GM19240 (cell line): ENCODE data around the gene GBX2.

Experiments used
- DNase-seq: peaks from one replicate; pipeline ENCODE4 v3.0.0; 2011; ENCODE audit warnings: low spot score; ENCODE audit not compliant: insufficient read length

The GBX2 gene

DNA sequence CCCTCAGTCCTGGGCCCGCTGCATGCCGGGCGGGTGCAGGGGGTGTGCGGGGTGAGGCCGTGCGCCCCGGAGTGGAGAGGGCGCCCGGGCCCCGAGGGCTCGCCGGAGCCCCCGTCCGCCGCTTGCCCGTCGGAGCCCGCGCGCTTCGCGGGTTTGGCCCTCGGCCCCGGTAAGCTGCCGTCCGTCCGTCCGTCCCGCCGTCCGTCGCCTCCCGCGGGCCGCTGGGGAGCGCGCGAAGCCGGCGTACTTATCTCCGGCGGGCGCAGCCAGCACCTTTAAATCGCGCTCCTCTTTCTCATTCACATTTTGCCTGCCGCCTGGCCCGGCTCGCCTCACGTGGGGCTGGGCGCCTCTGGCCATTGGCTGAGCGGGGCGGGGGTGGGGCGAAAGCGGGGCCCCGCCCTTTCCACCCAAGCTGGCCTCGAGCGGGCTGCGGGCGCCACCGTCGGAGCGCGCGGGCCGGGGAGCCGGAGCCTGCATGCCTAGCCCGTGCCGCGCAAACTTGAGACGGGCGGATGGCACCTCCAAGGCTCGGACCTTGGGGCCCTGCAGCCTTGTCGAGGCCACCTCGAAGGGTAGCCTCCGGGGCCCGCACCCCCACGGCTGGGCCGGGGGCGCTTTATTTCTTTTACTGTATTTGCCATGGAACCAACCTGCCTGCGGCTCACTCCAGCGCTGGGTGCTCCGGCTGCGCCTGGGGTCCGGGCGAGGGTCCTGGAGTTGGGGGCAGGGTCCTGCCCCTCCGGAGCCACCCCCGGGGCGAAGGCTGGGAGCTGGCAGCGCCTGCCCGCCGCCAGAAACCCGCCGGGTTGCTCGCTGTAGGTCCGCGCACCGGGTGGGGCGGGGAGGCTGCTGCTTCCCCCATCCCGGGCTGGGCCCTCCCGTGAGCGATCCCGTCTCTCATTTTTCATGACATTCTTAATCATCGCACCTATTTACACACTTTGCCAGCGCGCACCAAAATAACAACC, at the start of gene GBX2:
TSS of gene GBX2 (minus strand) at position 277 of the 971 bp plus-strand sequence. CDS start 415 bp downstream, outside the sequence.
- no peak for DNase-seq

DNA sequence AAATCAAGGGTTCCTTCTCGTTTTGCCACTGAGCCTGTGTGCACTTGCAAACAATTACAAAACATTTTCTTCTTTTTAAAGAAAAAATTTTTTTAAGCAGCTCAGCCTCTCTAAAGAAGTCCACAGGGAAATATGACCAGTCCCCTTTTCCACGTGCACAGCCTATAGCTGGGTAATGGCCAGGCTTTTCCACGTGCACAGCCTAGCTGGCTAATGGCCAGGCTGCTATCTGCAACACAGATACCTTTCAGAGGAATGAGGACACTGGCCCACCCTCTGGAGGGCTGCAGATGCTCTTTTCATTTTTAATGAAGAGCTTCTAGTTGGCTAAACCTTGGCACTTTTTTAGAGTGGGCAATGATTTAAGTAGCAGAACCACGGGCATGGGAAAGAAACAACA, 49.7 kb upstream of the GBX2 start:
- no peak for DNase-seq

DNA sequence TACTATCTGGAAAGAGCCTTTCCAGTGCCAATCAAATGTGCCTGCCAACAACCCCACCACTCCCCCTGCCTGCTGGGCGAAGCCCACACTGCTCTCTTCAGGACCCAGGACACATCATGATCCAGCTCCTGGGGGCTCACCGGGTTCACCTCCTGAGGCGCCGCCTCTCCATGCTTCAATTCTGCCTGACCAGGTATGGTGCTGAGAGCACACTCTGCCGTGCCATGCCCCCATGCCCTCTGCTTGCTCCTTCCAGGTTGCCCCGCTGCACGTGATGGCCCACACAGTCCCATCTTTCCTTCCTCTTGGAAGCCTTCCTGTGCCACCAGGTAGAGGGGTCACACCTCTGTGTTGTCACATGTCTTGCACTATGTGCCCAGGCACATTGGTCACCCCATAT, 48.5 kb upstream of the GBX2 start:
- DNase-seq, result no peak

DNA sequence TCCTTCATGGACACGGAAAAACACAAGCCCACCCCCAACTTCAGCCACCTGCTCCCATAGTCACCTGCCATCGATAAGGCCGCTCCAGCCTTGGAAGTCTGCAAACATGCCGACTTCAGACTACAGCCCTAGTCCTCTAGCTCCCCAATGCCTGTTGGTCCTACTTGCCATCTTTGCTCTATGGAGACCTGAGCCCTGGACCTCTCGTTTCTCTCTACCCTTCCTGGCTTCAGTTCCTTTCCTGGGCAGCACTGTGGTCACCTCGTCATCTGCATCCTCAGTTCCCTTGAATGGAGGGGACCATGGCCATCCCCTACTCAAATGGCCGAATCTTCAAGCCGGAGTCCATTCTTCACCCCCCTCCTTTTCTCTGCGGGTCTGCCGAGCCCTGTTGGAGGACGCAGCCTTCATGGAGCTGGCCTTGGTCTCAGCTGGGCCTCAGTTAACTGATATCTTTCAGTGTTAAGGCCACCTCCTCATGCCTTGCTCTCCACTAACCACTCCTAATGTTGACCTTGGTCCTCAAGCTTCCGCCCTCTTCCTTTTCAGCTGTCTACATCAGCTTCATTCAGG, 47.7 kb upstream of the GBX2 start:
- DNase-seq, result no peak

DNA sequence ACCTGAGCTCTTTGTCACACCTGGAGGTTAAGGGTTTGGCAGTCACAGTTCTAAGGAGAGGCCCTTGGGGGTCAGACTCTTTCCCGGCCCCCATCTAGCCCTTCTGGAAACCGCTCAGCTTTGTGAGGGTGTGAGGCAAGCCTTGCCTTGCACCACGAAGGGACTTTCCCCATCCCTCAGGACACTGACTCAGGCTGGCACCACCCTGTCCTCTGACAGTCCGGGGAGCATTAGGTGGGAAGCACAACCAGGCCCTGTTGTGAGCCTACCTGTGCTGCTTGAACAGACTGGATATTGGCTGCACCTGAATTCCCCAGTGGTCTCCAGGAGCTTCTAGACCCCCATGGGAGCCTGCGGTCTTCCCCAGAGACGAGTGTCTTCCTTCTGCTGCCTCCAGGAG, 47.0 kb upstream of the GBX2 start:
- DNase-seq, result no peak

DNA sequence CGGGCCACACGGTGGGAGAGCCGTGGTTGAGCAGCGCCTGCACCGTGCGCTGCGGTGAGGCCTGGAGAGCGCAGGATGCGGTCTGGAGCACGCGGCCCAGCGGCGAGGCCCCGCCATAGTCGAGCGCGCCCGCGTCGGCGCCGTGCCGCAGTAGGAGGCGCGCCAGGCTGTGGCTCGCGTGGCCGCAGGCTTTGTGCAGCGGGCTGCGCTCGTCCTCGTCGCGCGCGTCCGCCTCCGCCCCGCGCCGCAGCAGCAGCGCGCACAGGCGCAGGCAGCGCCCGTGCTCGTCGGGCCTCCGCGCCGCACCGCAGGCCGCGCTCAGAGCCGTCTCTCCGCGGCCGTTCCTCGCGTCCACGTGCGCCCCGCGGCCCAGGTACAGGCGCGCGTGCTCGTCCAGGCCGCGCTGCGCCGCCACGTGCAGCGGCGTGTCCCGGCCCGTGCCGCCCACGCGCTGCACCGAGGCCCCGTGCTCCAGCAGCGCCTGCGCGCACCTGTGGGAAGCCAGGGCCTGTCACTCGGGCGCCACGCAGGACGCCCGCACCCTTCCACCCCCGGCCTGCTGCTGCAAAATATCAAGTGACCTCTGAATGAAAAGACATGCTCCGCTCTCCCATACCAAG, 46.3 kb upstream of the GBX2 start:
- DNase-seq, result no peak

DNA sequence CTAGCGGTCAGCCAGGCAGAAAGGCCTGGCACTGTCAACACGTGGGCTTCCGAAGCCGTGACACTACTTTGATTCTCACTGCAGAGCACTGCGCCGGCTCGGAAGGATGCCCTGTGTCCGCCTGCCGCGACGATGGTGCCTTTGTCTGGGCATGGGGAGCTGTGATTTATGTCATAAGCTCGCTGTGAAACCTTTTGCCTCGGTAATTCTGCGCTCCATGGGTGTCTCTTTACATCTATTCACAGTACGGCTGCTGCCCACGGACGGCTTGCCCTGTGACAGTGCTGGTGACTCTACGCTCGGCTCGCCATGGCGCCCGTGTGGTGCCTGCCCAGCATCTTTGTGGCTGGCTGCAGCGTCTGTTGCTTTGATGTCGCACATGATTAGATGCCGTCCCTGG, 43.1 kb upstream of the GBX2 start:
- DNase-seq, result no peak

DNA sequence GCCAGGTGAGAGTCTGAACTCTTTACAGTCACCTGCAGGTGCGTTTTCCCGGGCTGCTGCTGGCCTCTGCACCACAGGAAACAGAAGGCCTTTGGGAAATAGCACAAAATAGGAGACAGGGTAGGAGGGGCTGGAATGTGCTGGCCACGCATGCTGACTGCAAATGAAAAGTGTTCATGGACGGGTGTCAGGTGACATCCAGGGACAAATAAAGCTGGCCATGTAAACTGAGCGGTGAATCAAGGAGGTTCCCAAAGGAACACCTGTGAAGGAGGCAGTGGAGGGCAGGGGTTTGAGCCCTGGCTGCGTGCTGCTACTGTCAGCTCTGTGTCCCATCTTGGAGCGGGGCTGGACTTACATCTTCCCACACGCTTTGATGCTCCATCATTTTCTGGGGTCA, 42.4 kb upstream of the GBX2 start:
- DNase-seq, result no peak

DNA sequence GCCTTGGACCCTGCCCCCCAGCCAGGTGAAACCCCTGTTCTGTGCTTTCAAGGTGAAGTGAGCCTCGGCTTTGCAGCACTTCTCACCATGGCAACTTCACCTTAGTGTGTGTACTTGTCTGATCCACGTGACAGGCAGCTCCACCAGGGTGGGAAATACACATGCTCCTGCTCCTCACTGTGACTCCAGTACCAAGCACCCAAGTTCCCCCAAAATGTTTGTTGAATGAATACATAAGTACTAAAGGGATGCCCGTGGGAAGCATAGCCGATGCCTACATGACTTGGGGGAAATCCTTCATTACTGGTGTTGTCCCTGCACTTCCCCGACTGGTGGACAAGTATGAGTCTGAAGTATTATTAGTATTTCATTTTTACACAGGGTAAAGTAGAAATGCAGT, 41.8 kb upstream of the GBX2 start:
- no peak for DNase-seq

DNA sequence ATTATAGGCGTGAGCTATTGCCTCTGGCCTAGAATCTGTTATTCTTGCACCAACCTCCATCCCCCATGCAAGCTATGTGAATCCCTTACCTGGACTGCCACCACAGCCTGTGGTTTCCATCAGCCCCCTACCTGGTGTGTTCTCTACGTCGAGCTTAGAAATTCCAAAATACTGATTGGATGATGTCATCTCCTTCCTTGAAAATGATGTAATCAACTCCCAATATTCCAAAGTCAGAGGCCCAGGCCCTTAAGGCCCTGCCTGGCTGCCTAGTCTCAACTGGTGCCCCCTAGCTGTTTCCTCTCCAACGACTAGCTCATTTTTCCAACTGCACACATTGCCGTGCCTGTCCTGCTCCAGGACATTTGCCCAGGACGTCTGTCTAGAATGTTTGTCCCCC, 41.3 kb upstream of the GBX2 start:
- no peak for DNase-seq

DNA sequence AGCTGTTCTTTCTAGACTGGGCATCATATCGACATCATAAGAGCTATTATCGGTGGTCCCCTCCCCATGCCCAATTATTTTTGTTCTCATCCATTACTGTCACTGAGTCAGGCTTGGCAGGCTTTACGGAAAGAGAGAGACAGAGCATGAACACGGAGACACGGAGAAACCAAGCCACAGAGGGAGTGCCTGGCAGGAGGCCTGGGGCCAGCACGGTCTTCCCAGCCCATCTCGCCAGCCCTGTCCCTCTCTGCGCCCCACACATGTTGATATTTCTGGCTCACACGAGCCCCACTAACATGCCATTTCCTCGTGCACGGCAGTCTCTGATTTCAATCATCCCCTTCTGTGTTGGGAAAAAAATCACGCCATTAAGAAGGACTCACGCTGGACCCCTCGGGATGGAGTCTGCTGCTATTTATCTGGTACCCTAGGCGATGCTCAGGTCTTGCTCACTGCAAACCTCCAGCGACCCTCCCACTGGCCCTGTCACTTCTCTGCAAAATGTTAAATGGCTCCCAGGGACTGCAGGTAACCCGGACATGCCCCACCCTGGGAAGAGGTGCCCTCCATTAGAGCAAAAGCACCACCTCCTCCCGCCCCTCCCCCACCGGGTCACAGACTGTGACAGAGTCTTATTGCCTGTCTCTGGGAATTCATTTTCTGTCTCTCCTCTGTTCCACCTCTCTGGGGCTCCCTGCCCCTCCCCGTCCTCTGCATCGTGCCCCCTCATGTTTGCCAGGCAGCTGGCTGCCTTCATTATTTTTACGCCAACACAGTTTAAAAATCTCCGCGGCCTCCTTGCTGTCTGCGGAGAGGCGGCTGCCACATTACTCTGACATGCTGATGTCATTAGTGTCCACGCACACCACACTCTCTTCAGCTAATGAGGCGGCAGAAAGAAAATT, 40.1 kb upstream of the GBX2 start:
- DNase-seq, result no peak

DNA sequence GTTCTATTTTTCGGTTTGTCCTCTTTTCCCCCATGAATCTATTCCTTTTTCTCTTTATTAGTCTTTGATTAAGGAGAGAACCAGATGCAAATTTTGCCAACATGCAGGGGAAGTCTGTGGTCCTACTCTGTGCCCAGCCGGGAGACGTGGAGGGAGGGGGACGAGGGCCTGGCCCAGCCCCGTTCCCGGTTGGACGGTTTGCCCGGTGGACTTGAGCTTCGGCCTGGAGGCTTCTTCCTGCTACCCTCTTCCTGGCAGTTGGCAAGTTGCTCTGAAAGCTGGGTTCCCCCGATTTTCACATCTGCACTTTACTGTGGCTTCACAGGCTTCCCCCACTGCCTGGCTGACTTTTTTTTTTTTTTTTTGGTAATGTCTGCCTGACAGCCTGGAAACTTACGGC, 39.3 kb upstream of the GBX2 start:
- no peak for DNase-seq

DNA sequence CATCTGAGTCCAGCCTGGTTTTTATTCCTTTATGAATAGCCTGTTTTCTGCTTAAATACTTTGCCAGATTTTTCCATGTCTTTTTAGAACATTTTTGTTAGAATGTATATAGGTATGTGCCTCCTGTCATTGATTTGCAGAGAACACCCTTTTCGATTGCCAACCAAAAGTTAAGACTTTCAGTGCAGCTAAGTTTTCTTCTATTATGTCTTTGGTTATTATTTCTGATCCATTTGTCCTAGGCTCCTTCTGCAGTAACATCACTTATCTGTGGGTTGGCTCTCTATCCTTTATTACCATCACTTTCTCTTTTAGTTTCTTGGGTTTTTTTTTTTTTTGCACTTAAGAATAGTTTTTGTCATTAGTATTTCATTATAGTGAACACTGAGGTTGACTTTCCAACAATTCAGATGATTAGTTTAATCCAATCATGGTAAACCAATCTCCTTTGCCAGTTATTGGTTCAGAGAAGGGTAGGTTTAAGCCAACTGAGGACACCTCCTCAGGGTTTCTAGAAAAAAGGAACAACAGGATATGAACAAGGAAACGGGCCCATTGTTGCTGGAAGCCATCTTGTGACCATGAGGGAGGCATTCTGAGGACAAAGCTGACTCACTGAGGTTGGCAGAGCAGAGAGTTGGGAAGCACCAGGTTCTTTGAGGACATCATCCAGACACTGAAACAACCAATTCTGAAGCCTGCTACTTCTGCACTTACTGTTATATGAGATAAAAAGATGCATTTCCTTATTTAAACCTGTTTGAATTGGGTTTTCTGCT, 37.9 kb upstream of the GBX2 start:
- DNase-seq, result no peak

DNA sequence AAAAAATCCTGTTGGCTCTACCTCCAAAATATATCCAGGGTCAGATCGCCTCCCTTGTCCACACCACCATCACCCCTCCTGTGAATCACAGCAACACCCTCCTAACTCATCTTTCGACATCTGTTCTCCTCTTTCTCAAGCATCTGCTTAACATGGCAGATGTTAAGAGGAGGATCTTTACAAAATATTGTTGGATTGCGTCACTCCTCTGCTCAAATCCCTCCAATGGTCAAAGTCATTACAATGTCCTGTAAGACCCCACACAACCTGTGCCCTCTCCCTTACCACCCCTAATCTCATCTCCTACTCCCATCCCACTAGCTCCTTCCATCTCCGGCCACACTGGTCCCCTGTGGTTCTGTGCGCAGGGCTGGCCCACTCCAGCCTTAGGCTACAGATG, 36.8 kb upstream of the GBX2 start:
- no peak for DNase-seq

DNA sequence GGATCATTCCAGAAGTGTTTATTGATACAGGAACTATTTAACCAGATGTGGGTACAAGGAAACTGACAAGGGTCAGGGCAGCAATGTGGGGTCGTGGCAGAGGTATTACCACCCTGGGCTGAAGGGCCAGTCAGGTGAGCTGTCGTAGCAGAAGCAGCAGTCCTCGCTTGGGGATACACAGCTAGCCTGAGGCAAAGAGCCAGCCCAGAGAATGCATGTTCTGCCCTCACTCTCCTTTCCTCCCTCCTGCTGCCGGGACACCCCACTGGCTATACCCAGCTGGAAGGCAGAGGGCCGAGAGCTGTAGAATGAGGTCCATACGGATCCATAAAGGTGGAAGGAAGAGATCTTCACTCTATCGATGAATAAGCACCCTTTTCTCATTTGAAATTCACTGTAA, 32.2 kb upstream of the GBX2 start:
- DNase-seq, result no peak

DNA sequence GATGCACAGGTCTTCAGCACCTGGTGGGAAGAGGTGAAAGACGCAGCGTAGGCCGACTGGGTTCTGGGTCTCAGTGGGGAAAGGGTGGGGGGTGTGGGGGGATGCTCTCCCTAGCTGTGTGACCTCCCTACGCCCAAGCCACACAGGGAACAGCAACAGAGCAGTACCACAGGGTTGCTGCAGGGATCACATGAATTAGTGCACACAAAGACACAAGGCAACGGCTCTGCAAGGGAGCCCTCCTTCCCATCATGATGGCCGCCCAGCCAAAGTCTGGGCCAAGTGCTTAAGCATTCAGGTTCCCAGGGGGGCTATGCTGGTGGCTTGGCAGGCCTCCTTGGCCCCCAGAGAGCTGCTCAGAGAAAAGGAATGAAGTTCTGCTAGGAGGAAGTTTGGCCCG, 28.2 kb upstream of the GBX2 start:
- no peak for DNase-seq

DNA sequence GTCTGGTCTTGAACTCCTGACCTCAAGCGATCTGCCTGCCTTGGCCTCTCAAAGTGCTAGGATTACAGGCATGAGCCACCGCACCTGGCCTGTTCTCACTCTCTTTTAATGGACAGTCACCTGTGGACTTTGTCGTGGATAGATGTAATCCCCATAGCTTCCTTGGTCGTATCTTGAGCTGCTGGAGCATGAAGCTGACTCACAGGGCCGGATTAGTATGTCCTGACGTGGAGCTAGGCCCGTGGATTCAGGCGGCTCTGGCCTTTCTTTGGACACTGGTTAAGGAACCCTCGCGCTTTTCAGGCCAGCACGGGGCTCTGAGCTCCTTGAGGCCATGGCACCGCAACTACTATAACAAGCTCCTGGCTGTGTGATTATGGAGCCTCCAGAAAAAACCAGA, 27.5 kb upstream of the GBX2 start:
- no peak for DNase-seq

DNA sequence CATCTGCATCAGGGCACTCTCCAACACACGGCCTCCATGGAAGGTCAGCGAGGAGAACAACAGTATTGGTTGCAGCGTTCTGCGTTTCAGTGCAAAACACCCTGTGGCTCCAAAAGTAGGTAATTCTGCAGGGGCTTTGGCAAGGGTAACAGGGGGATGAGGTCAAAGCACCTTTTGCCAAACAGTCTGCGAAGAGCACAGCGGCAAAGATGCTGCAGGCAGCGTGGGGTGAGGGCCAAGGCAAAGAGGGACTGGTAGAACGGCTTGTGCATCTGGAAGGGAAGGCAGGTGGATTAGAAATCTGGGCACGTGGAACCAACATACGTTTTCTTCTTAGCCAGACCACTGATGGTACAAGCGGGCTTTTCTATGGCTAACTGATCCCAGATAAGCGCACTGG, 26.6 kb upstream of the GBX2 start:
- no peak for DNase-seq

DNA sequence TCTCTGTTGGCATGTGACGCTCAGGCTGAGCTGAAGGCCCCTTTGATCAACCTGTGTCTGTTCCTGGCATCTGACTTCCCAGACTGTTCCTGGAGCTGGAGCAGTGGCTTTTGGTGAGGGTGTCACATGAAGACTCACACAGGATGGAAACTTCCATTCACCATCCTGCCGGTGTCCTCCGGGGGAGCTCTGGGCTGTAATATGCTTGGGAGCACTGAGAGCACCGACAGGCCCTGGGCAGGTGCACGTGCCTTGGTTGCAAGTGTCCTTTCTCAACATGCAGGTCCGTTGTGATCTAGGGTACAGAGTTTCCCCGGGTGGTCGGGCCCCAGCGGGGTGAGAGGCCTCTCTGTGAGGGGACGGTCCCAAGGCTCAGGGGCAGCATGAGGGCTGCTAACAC, 24.8 kb upstream of the GBX2 start:
- DNase-seq, result no peak

DNA sequence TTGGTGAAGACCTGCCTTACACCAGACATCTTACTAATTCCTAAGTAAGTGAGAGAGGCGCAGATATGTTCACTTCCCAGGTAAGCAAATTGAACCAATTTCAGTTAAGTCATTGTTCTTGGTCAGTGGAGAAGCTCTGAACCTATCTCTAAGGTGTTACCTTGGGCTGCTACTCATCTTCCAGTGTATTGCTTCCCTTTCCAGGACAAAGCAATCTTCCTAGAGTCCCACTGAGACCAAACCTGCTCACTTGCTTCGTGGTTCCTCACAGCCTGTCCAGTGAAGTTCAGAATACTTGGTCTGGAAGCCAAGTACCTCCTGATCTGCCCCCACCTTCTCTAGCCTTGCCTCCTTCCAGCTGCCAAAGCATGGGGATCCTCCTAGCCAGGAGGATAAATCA, 22.5 kb upstream of the GBX2 start:
- DNase-seq, result no peak

DNA sequence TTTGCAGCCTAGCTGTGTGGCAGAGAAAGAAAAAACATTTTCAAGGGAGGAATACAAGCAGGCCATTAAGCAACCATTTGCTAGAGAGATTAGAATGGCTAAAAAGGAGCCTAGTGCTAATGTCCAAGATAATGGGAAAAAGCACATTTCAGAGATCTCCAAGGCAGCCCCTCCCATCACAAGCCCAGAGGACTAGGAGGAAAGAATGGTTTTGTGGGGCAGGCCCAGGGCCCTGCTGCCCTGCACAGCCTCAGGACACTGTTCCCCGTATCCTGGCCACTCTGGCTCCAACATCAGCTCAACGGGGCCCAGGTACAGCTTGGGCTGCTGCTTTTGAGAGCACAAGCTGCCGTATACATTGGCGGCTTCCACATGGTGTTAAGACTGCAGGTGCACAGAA, 16.5 kb upstream of the GBX2 start:
- no peak for DNase-seq
